ENCODE measurements around the gene SMIM1.

The SMIM1 gene

DNA sequence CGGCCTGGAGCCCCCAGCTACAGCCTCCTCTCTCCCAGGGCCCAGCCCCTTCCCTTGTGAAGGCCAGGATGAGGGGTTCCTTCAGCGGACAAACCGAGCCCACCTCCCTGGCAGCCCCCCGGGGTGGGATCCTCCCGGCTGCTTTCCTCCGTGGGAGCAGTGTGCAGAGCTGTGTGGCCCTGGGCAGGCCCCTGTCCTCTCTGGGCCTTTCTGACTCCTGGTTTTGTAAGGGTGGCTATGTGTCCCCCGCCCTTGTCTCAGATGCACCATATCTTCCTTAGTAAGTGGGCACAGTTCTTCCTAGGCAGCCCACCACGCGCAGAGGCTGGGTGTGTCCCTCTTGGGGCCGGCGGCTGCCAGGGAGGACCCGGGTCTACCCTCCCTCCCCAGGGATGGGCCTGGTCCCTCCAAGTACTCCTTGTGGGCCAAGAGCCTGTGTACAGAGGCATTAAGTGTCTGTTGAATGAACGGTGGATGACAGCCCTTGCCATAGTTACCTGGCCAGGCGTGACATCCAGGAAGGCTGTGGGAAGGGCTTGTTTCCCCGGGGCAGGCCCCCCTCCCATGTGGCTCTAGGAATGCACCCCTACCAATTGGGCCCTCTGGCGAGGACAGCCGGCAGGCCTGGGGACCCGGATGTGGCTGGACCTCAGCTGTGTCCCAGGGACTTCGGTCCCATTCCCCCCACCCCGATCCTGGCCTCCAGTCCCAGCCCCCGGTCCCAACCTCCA is 3.8 kb downstream of the SMIM1 start:
- no peak for TF ChIP-seq CTCF (IDR thresholded peaks at IDR 0.05; ENCODE audit: extremely low read depth, missing control alignments)
- no peak for DNase-seq (ENCODE audit: low spot score)

DNA sequence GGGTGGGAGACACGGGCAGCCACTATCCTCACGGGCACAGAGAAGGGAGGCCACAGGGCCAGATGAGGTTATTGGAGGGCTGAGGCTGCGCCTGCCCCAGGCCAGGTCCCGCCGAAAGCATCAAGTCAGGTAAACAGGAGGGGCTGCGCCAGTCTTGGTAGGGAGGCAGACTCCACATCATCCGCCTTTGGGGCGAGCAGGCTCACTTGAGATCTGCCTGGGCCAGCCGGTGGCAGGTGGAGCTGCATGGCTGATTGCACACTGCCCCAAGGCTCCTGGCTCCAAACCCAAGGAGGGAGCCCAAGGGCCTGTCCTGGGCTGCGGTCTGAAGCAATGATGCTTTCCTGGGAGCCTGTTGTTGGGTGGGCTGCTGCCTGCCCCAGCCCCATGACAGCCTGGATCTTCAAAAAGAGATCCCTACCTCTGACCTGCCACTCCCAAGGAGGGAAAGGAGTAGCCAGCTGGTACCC is 4.6 kb downstream of the SMIM1 start:
- no peak for TF ChIP-seq CTCF (IDR thresholded peaks at IDR 0.05; ENCODE audit: extremely low read depth, missing control alignments)
- no peak for DNase-seq (ENCODE audit: low spot score)

- no peak for DNase-seq (ENCODE audit: low spot score)
- no peak for TF ChIP-seq CTCF (IDR thresholded peaks at IDR 0.05; ENCODE audit: extremely low read depth, missing control alignments)
These were observed 5.4 kb downstream of the SMIM1 start for GRCh38 chr1:3777647-3778589.

GRCh38 chr1:3778590-3779264 is 6.2 kb downstream of the SMIM1 start:
- DNase-seq (ENCODE audit: low spot score), result no peak
- TF ChIP-seq CTCF (IDR thresholded peaks at IDR 0.05; ENCODE audit: extremely low read depth, missing control alignments), result no peak

GRCh38 chr1:3779265-3779911 is 6.8 kb downstream of the SMIM1 start:
- no peak for DNase-seq (ENCODE audit: low spot score)
- no peak for TF ChIP-seq CTCF (IDR thresholded peaks at IDR 0.05; ENCODE audit: extremely low read depth, missing control alignments)

DNA sequence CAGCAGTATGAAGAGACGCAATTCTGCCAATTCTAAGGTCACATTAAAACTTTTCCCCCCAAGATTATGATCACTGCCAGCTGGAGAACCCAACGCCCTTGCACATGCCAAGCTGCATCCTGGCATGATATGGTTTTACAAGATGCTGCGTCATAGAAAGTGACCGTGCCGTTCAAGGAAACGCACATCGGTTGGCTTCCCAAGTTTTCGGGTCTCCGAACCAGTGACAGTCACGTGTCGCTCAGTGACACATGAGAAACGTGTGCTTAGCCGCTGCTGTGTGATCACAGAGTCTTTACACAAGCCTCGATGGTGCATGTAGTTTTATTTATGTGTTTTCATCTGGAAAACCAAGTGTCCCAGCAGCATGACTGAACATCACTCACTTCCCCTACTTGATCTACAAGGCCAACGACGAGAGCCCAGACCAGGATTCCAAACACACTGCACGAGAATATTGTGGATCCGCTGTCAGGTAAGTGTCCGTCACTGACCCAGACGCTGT is 7.4 kb downstream of the SMIM1 start:
- no peak for DNase-seq (ENCODE audit: low spot score)
- TF ChIP-seq CTCF (IDR thresholded peaks at IDR 0.05; ENCODE audit: extremely low read depth, missing control alignments), result no peak

Measured in GM20000 (cell line).